Mucosa of descending colon (tissue), 3 donors: ENCODE data around the gene RABEP1. TPM values are rescaled to one million over a fixed set of nuclear protein-coding genes. Genes with fewer than 3 reads are reported as not detected.
A peak's percentile ranks its signal among the peaks of the same experiment; 100 is the strongest.

Experiments
- ATAC-seq: fragments of 200-7000 bp; cut with Tn5 transposase; one replicate; pipeline ENCODE4 v1.9.1; 2020; ENCODE audit warnings: mild to moderate bottlenecking, moderate library complexity
- DNase-seq, 3 donors: peaks; one replicate each; pipeline ENCODE4 v3.0.0-alpha.2; 2020
- H3K36me3 ChIP-seq: fragments of 200-600 bp; one replicate; pipeline ENCODE4 v1.8.0; 2021; ENCODE audit warnings: low read depth, mild to moderate bottlenecking
- H3K4me1 ChIP-seq: fragments of 200-600 bp; one replicate; pipeline ENCODE4 v1.8.0; 2021; ENCODE audit warnings: low read depth, mild to moderate bottlenecking
- H3K4me3 ChIP-seq: fragments of 200-600 bp; one replicate; pipeline ENCODE4 v1.8.0; 2021; ENCODE audit warnings: mild to moderate bottlenecking
- H3K9me3 ChIP-seq: fragments of 200-600 bp; one replicate; pipeline ENCODE4 v1.8.0; 2021; ENCODE audit warnings: mild to moderate bottlenecking
- CTCF ChIP-seq: fragments of 200-600 bp; IDR thresholded peaks from one replicate; pipeline ENCODE4 v1.8.0; 2022; ENCODE audit warnings: antibody characterized with exemption, mild to moderate bottlenecking
- intact Hi-C, 2 donors: fragments of 100-400 bp; cut with DNase I in 1 of 2; cut with micrococcal nuclease in 1 of 2; formaldehyde crosslinking; loops; one replicate each; pipeline versions ENCODE4 v1.11.0 to v1.11.1; 2022; cut with DNase I, micrococcal nuclease
- total RNA-seq, 3 donors: library from RNA; stranded (reverse); fragmentation: NEBNext Ultra II Directional in 2 of 3; extraction: Animal tissue kit (Norgen Biotek cat#: 25700) in 2 of 3; gene quantifications; one replicate each; pipeline versions ENCODE4 v1.2.1 to v1.2.4, GENCODE V29; 2021 to 2023
- donor health status: DM: no; HTN: no; CAD: no; lungs with moderate emphysema.
- donor health status: DM: no; HTN: no; CAD: no.
- donor health status: DM: no; HTN: yes; CAD: no.

RABEP1 gene
- total RNA-seq, 3 donors from 2014 or later: 24.9 to 53.4 (median 30.7) TPM

DNA sequence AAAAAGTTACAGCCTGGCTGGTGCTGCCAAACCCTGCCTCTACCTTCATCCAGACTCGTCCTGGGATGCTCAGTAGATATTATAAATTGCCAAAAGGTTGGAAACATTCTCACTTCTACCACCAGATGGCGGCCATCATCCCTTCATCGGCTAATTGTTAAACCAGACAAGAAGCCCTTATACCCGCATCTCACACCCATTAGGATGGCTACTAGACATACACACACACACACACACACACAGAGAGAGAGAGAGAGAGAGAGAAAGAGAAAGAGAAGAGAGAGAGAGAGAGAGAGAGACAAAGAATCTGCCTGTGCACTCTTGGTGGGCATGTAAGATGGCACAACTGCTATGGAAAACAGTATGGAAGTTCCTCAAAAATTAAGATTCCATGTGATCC, 32.5 kb upstream of the RABEP1 start:
- ATAC-seq (peak; percentile 92), DNase-seq (peak in 1 of 3 donors; percentile 78)
- no peaks in the 10 kb centered on the region for H3K9me3 ChIP-seq
- H3K4me1 ChIP-seq: no peaks in the 10 kb centered on the region
- no peaks in the 10 kb centered on the region for H3K36me3 ChIP-seq
- H3K4me3 ChIP-seq: no peak overlapping the region
- intact Hi-C loops: no loop called here
- TF ChIP-seq CTCF: peak; percentile 20

GRCh38 chr17:5254414-5254813, 27.7 kb upstream of the RABEP1 start:
- no peaks in the 10 kb centered on the region for H3K36me3 ChIP-seq
- intact Hi-C loops: no loop called here
- ATAC-seq: no peak
- no peaks in the 10 kb centered on the region for H3K4me1 ChIP-seq
- H3K4me3 ChIP-seq: no peak overlapping the region
- no peak for DNase-seq
- H3K9me3 ChIP-seq: no peaks in the 10 kb centered on the region
- TF ChIP-seq CTCF: no peak

DNA sequence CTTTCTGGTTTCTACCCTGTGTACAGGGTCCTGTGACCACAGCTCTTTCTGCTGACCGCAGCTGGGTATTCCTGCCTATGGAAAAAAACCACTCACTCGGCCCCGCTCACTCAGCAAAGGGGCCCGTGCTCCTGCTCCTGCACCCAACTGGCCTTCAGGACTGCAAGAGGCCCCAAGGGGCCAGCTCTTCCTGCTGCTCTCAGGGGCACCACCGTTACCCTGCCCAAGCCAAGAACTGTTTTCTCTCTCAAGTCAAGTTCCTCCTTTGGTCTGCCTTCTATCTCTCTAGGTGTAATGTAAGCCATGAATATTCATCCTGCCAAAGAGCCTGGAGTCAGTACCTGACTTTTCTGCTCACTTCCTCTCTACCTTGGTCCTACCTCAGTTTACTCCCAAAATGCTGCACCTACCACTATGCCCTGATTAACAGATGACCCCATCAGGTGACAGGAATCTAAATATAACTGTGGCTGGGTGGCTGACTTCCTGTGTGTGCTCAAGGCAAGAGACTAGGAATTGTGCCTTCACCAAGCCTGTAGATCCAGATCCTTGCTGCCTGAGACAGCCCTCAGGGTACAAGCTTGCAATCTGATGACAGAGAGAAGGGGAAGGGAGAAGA, 27.1 kb upstream of the RABEP1 start:
- no peak for TF ChIP-seq CTCF
- DNase-seq (no peak), ATAC-seq (peak; percentile 31)
- intact Hi-C loops: no loop called here
- H3K4me3 ChIP-seq: no peak overlapping the region
- H3K9me3 ChIP-seq: no peaks in the 10 kb centered on the region
- H3K4me1 ChIP-seq: no peaks in the 10 kb centered on the region
- no peaks in the 10 kb centered on the region for H3K36me3 ChIP-seq

DNA sequence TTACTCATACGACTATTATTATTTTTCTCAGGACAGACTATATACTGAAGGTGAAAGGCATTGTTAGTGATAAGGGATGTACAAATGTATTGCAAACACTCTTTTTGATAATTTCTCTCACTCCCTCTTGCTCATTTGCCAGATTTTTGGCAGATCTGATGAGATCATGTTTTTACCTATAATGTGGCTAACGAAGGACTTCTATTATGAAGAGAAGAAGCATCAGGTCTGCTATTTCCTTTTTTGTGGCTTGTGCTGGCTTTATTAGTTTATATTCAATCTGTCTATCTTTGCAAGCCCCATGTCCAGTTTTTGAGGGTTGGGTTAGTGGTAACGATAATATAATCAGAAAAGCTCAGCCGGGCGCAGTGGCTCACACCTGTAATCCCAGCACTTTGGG, 25.0 kb upstream of the RABEP1 start:
- intact Hi-C loops: no loop called here
- H3K4me3 ChIP-seq: no peak overlapping the region
- DNase-seq: no peak
- H3K9me3 ChIP-seq: no peaks in the 10 kb centered on the region
- no peak for ATAC-seq
- TF ChIP-seq CTCF: no peak
- H3K4me1 ChIP-seq: no peaks in the 10 kb centered on the region
- no peaks in the 10 kb centered on the region for H3K36me3 ChIP-seq

DNA sequence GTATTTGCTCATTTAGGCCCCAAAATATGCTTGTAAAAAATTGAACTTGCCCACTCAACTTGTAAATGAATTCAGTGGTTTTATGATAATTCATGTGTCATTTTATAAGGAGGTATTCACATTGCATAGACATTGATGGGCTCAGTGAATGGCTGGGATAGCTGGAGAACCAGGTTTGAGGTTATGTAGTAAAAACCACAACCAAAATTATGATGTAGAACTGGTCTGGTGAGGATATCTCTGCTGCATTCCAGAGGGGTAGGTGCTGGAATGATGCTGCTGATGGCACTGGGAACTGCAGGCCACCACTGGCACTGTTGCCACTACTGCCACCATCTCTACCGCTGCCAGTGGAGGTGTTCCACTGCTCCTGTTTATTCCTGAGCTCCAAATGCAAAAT, 21.5 kb upstream of the RABEP1 start:
- H3K36me3 ChIP-seq: no peaks in the 10 kb centered on the region
- intact Hi-C loops: no loop called here
- no peak overlapping the region for H3K4me3 ChIP-seq
- no peaks in the 10 kb centered on the region for H3K9me3 ChIP-seq
- no peak for TF ChIP-seq CTCF
- H3K4me1 ChIP-seq: no peaks in the 10 kb centered on the region
- DNase-seq (no peak), ATAC-seq (no peak)
